Central memory CD8-positive, alpha-beta T cell (primary cell): Measurements from ENCODE around the gene EPB41L1.

ENCODE experiments used
- ATAC-seq: fragments of 150-1000 bp; cut with Tn5 transposase; replicated peaks from 2 replicates; pipeline ENCODE4 v1.10.0; 2022; ENCODE audit warnings: mild to moderate bottlenecking, moderate FRiP score, moderate number of reproducible peaks; ENCODE audit not compliant: poor library complexity, severe bottlenecking; ENCODE audit errors: extremely low read depth
- DNase-seq, 2 donors: peaks; one replicate each; pipeline ENCODE4 v3.0.0; 2021; ENCODE audit warnings: low spot score in 2 of 2
- H3K27ac Mint-ChIP-seq: one replicate; pipeline ENCODE4 v1.8.0; 2022; ENCODE audit warnings: low read depth, mild to moderate bottlenecking, moderate library complexity, mixed read lengths
- H3K27me3 Mint-ChIP-seq: one replicate; pipeline ENCODE4 v1.8.0; 2022; ENCODE audit warnings: mixed read lengths
- H3K36me3 Mint-ChIP-seq: one replicate; pipeline ENCODE4 v1.8.0; 2022; ENCODE audit warnings: mild to moderate bottlenecking, moderate library complexity, mixed read lengths; ENCODE audit not compliant: insufficient read depth
- H3K4me1 Mint-ChIP-seq: one replicate; pipeline ENCODE4 v1.8.0; 2022; ENCODE audit warnings: mixed read lengths
- H3K4me3 Mint-ChIP-seq: one replicate; pipeline ENCODE4 v1.8.0; 2022; ENCODE audit warnings: mild to moderate bottlenecking, moderate library complexity, mixed read lengths
- H3K9me3 Mint-ChIP-seq: one replicate; pipeline ENCODE4 v1.8.0; 2022; ENCODE audit warnings: mixed read lengths

EPB41L1 gene

GRCh38 chr20:36154700-36155628 lies at the start of gene EPB41L1:
Gene EPB41L1 (plus strand): TSS chr20:36154740. CDS start chr20:36173778, 19,038 bp downstream.
- H3K27ac Mint-ChIP-seq, result no peak within 1 kb of the TSS
- no peak for DNase-seq

GRCh38 chr20:36104856-36105255 lies 49.7 kb upstream of the EPB41L1 start:
- no peak overlapping the region for H3K4me3 Mint-ChIP-seq
- H3K9me3 Mint-ChIP-seq, result no peaks in the 10 kb centered on the region
- no peak overlapping the region for H3K27ac Mint-ChIP-seq
- ATAC-seq (no peak), DNase-seq (no peak)
- H3K27me3 Mint-ChIP-seq, result peaks cover 11% of the 10 kb centered on the region
- H3K36me3 Mint-ChIP-seq, result peaks cover 2% of the 10 kb centered on the region
- no peaks in the 10 kb centered on the region for H3K4me1 Mint-ChIP-seq

More at GRCh38 chr20:36154700-36155628, at the start of gene EPB41L1:
- H3K36me3 Mint-ChIP-seq, result no peaks in the 10 kb centered on the region
- peaks cover 59% of the 10 kb centered on the region for H3K27me3 Mint-ChIP-seq
- ATAC-seq, result no peak
- no peaks in the 10 kb centered on the region for H3K9me3 Mint-ChIP-seq
- no peaks in the 10 kb centered on the region for H3K4me1 Mint-ChIP-seq
- peak within 1 kb of the TSS; percentile 57 for H3K4me3 Mint-ChIP-seq

- Mint-ChIP-seq H3K36me3 (peaks cover 2% of the 10 kb centered on the region), H3K27me3 (peaks cover 11% of the 10 kb centered on the region), H3K9me3 (no peaks in the 10 kb centered on the region), H3K27ac (no peak overlapping the region), H3K4me1 (no peaks in the 10 kb centered on the region), H3K4me3 (no peak overlapping the region)
- ATAC-seq (no peak), DNase-seq (no peak)
Measured at GRCh38 chr20:36105711-36106226, 48.8 kb upstream of the EPB41L1 start.

- Mint-ChIP-seq H3K4me3 (no peak overlapping the region), H3K4me1 (no peaks in the 10 kb centered on the region), H3K27ac (no peak overlapping the region), H3K36me3 (peaks cover 2% of the 10 kb centered on the region), H3K27me3 (peaks cover 11% of the 10 kb centered on the region), H3K9me3 (no peaks in the 10 kb centered on the region)
- ATAC-seq (no peak), DNase-seq (no peak)
Measured at GRCh38 chr20:36106606-36107005, 47.9 kb upstream of the EPB41L1 start.

GRCh38 chr20:36107881-36108280 lies 46.7 kb upstream of the EPB41L1 start:
- no peak overlapping the region for H3K27ac Mint-ChIP-seq

GRCh38 chr20:36109251-36109947 lies 45.1 kb upstream of the EPB41L1 start:
- Mint-ChIP-seq H3K27ac (no peak overlapping the region), H3K27me3 (peaks cover 11% of the 10 kb centered on the region), H3K36me3 (peaks cover 2% of the 10 kb centered on the region), H3K9me3 (no peaks in the 10 kb centered on the region), H3K4me1 (no peaks in the 10 kb centered on the region), H3K4me3 (no peak overlapping the region)
- DNase-seq (no peak), ATAC-seq (no peak)

More at GRCh38 chr20:36107881-36108280, 46.7 kb upstream of the EPB41L1 start:
- no peaks in the 10 kb centered on the region for H3K4me1 Mint-ChIP-seq
- no peak overlapping the region for H3K4me3 Mint-ChIP-seq
- peaks cover 11% of the 10 kb centered on the region for H3K27me3 Mint-ChIP-seq
- ATAC-seq (no peak), DNase-seq (no peak)
- peaks cover 2% of the 10 kb centered on the region for H3K36me3 Mint-ChIP-seq
- no peaks in the 10 kb centered on the region for H3K9me3 Mint-ChIP-seq

GRCh38 chr20:36110994-36111393 lies 43.5 kb upstream of the EPB41L1 start:
- peaks cover 14% of the 10 kb centered on the region for H3K27me3 Mint-ChIP-seq
- H3K36me3 Mint-ChIP-seq, result peaks cover 2% of the 10 kb centered on the region
- H3K27ac Mint-ChIP-seq, result no peak overlapping the region
- no peaks in the 10 kb centered on the region for H3K4me1 Mint-ChIP-seq
- ATAC-seq (no peak), DNase-seq (no peak)
- H3K9me3 Mint-ChIP-seq, result no peaks in the 10 kb centered on the region
- no peak overlapping the region for H3K4me3 Mint-ChIP-seq

GRCh38 chr20:36112112-36112511 lies 42.4 kb upstream of the EPB41L1 start:
- Mint-ChIP-seq H3K4me1 (no peaks in the 10 kb centered on the region), H3K27me3 (peaks cover 22% of the 10 kb centered on the region), H3K9me3 (no peaks in the 10 kb centered on the region), H3K36me3 (peaks cover 2% of the 10 kb centered on the region), H3K4me3 (no peak overlapping the region), H3K27ac (no peak overlapping the region)
- DNase-seq (no peak), ATAC-seq (no peak)

- Mint-ChIP-seq H3K36me3 (peaks cover under 1% of the 10 kb centered on the region), H3K4me1 (no peaks in the 10 kb centered on the region), H3K27me3 (peaks cover 22% of the 10 kb centered on the region), H3K4me3 (no peak overlapping the region), H3K27ac (no peak overlapping the region), H3K9me3 (no peaks in the 10 kb centered on the region)
- ATAC-seq (no peak), DNase-seq (no peak)
Measured at GRCh38 chr20:36113036-36113435, 41.5 kb upstream of the EPB41L1 start.

GRCh38 chr20:36113566-36114250 lies 40.8 kb upstream of the EPB41L1 start:
- ATAC-seq (no peak), DNase-seq (no peak)
- H3K27me3 Mint-ChIP-seq, result peaks cover 23% of the 10 kb centered on the region

GRCh38 chr20:36114707-36115106 lies 39.8 kb upstream of the EPB41L1 start:
- ATAC-seq, result no peak
- no peaks in the 10 kb centered on the region for H3K9me3 Mint-ChIP-seq

More at GRCh38 chr20:36113566-36114250, 40.8 kb upstream of the EPB41L1 start:
- Mint-ChIP-seq H3K4me1 (no peaks in the 10 kb centered on the region), H3K36me3 (no peaks in the 10 kb centered on the region), H3K27ac (no peak overlapping the region), H3K4me3 (no peak overlapping the region), H3K9me3 (no peaks in the 10 kb centered on the region)

GRCh38 chr20:36115925-36116324 lies 38.6 kb upstream of the EPB41L1 start:
- Mint-ChIP-seq H3K4me1 (no peaks in the 10 kb centered on the region), H3K4me3 (no peak overlapping the region), H3K27me3 (peaks cover 42% of the 10 kb centered on the region), H3K9me3 (no peaks in the 10 kb centered on the region), H3K27ac (no peak overlapping the region), H3K36me3 (no peaks in the 10 kb centered on the region)
- no peak for ATAC-seq
- DNase-seq, result no peak

More at GRCh38 chr20:36114707-36115106, 39.8 kb upstream of the EPB41L1 start:
- DNase-seq, result no peak
- no peaks in the 10 kb centered on the region for H3K36me3 Mint-ChIP-seq
- H3K4me1 Mint-ChIP-seq, result no peaks in the 10 kb centered on the region
- H3K4me3 Mint-ChIP-seq, result no peak overlapping the region
- no peak overlapping the region for H3K27ac Mint-ChIP-seq
- H3K27me3 Mint-ChIP-seq, result peaks cover 33% of the 10 kb centered on the region
